Activated CD8-positive, alpha-beta memory T cell treated with anti-CD3 and anti-CD28 coated beads for 48 hours (primary cell): ENCODE results near the gene ALS2.
"Not testable (repeated sequence)": the region's sequence is repeated elsewhere in the genome, so short reads cannot be mapped to it uniquely, and the experiment has no call there.

Experiments used
- DNase-seq, 3 experiments: peaks; one replicate each; pipeline ENCODE4 v3.0.0-alpha.2; 2020; ENCODE audit warnings: low read depth in 2 of 3, low spot score in 2 of 3

ALS2 gene

DNA sequence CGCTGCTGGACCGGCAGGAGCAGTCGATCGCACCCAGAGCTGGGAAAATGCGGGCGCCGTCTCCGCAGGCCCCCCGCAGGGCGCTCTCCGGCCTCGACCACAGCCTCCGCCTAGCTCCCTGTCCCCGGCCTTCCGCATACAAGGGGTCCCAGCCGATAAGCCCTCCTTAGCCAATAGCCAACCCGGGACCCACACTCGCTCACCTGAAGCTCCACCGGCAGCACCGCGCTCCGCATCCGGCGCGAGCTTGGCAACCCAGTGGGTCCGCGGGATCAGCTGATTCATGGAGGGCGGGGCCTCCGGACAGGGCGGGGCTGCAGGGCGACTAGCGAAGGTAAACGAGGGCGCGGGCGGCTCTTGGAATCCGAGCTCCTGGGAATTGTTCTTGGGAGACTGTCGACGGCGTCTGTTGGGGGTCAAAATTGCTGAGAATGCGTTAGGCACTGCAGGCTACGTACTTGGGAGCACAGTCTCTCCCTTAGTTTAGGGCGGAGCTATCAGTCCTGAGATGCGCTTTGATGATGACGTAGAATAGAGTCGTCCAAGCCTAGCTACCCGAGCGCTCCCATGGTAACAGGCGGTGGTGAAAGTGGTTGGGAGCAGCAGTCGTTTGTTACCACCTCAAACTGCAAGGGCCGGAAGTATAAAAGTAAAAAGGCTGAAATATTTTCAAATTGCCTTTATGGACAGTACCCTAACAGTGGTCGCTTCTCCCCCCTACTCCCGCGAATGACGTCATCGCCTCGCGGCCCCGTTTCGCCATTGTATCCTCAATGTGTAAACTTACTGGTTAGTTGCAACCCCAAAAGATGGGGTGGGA lies at the start of gene ALS2:
TSS of gene ALS2 (minus strand) at position 260 of the 820 bp plus-strand sequence. CDS start 12,048 bp downstream, outside the sequence.
- peak; percentile 71 to 88 (median 77) for DNase-seq

- no peak for DNase-seq
These were observed 47.5 kb upstream of the ALS2 start for GRCh38 chr2:201828220-201828619.

DNA sequence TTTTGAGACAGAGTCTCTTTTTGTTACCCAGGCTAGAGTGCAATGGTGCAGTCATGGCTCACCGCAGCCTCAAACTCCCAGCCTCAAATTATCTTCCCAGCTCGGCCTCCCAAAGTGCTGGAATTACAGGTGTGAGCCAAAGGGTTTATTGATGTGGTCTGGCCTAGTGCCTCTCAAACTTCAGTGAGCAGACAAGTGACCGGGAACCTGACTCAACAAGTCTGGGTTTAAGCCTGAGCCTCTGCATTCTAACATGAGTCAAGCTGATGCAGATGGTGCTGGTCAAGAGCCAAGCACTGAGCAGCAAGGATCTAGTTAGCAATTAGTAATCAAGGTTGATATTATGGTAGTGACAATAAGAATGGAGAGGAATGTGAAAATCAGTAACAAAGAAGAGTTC lies 46.9 kb upstream of the ALS2 start:
- DNase-seq, result no peak

DNA sequence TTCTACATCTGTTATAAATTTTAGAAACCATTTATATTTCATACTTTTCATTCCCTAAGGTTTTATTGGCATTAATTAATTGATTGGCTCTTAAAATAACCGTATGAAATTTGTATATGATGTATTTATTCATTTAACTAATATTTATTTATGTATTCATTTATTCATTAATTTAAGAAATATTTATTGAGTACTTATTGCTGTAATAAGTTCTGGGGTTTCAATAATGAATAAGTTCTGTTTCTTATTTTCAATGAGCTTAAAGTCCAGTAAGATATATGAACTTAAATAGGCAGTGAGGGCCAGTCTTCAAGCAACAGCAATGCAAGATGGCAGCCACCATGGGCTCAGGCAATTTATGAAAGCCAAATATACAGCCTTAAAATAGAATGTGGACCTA lies 43.5 kb upstream of the ALS2 start:
- no peak for DNase-seq

DNA sequence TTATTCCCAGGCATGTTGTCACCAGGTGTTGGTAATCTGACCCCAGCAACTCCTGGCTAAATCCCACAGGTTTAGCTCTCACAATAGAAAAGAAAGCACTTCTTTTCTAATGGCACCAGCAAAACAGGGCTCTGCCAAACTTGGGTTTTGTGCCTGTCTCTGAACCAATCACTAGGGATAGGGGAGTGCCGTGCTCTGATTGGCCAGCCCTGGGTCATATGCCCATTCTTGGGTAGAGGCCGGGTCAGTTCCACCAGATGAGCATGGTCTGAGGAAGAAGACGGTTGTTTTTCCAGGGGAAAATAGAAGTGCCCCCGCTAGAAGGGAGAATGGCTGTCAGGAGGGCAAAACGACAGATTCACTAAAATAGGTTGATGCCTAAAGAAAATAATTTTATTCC lies 40.3 kb upstream of the ALS2 start:
- DNase-seq, result no peak

DNA sequence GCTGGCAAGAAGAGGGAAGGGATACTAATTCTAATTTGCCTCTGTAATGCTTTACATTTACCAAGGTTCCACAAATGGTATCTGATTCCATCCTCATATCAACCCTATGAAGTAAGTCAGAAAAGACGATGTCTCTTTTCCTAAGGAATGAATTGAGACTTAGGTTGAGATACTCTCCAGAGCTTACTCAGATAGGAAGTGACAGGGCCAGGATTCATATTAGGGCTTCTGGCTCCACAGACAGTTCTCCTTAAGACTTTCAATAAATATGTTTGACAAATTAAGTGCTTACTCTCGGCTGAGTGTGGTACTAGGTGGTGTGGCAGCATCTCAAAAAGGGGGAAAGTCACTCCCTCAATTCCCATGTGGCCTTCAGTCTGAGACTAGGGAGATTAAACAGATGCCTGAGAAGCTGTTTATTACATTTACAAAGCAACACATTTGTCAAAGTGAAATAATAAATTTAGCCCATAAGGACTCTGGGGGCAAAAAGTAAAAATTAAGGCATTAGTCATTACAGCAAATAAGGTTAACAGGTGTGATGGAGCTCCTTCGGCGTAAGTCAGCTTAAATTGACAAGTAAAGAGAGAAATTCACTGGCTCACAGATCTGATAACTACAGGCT lies 39.8 kb upstream of the ALS2 start:
- DNase-seq, result no peak

GRCh38 chr2:201816657-201817575 lies 36.2 kb upstream of the ALS2 start:
- no peak for DNase-seq

DNA sequence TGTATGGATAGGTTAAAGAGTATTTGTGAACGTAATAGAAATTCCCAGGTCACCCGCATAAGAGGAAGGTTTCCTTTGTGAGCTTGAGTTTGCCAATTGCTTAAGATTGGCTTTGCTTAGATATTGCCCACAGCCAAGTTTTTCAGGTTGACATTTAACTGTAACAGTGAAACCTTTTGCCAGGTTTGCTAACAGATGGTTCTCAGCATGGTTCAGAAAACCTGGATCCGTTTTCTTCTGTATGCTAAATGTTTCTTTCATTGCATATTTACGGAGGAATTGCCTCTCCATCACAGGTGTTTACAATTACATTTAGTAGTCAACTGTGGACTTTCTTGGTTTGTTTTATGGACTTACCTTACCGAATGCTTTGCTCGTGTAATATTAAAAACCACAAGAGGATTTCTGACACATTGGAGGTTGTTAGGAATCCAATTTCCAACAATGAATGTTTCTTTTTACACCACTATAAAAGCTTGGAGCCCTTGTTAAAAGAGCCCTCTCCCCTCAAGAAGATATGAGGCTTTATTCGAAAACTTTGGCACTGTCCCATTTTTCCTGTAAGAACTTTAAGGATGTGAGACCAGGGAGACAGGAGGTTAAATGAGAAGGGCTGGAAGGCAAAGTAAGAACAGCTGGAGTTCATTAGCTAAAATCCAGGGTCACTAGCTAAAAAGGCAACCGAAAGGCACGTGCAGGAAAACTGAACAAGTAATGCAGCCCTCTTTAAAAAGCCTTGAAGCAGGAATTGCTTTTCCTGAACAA lies 33.4 kb upstream of the ALS2 start:
- no peak for DNase-seq

- DNase-seq, result not testable (repeated sequence)
These were observed 29.9 kb upstream of the ALS2 start for GRCh38 chr2:201810604-201811003.

DNA sequence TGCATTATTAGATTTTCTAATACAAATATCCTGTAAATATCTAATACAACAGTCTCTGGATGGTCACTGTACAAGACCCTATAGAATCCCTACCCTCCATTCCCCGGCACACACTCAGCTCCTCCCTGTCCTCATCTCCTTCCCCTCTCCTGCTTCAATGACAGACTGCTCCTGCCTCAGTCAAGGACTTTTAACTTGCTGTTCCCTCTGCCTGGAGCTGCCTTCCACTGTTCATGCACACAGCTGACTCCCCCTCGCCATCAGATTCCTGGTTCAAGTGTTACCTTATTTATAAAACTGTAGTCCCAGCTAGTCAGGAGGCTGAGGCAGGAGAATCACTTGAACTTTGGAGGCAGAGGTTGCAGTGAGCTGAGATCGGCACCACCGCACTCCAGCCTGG lies 28.9 kb upstream of the ALS2 start:
- DNase-seq, result no peak

DNA sequence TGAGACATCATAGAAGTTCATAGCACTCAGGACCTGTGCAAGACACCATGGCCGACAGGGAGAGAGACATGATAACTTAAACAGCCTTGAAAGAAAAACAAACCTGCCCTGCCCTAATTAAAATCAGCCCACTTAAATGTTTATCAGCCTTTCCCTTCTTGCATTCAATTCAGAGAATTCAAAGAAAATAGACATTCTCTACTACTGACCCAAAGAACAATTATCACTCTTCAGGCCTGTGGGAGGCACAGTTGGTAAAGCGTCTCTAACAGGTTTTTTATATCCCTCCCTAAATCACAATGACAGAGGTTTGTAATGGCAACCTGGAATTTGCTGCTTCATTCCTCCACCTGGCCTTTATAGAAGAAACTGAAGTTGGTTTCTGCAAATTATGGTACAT lies 27.3 kb upstream of the ALS2 start:
- DNase-seq, result no peak

DNA sequence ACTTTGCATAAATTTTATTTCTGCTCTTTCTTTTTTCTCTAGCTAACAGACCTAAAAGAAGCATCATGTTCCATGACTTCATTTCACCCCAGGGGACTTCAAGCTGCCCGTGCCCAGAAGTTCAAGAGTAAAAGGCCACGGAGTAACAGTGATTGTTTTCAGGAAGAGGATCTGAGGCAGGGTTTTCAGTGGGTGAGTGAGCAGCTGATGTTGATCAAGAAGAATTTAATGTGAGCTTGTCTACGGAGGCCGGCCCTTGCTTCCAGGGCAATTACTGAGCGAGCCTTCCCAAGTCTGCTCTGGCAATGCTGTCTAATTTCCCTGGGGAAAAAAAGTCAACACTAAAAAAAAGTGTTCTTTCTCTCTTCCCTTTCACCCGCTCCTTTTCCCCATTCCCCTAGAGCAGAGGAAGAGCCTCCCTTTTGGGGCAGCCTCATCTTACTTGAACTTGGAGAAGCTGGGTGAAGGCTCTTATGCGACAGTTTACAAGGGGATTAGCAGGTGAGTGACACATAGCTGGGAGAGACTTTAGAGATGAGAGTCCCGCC lies 26.8 kb upstream of the ALS2 start:
- DNase-seq, result no peak

DNA sequence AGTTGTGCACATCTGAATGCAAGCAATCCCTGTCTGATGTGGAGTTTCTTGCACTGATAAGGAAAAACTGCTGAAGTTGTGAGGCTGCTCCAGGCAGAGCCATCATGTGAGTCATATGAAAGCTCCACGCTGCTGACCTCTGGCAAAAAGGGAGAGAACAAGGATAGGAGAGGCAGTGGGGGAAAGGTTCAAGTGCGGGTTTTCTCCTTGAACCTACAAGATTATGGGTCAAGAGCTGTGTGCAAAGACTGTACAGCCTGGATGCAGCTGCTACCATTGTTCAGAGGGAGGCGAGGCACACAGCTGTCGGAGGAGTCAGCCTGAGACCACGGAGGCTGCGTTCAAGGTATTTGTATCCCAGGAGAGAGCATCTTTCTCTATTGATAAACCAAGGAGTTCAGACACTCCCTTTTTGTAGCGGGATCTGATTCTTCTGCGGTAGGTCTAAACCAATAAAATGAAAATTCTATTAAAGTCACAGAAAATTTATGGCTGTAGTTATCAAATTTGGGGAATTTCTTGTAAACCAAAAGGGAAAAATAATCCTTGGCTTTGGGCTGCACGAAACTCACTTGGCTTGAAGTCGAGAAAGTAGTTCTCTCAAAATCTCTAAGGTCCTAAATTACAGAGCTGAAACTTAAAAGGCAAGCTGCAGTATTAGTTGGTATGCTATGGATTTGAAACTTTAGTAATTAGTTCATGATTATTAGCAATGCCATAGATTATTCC lies 25.9 kb upstream of the ALS2 start, which contains the start of gene CDK15:
TSS of gene CDK15 (plus strand) at position 96 of the 729 bp plus-strand sequence. CDS start at position 224, 128 bp downstream.
- DNase-seq, result no peak

DNA sequence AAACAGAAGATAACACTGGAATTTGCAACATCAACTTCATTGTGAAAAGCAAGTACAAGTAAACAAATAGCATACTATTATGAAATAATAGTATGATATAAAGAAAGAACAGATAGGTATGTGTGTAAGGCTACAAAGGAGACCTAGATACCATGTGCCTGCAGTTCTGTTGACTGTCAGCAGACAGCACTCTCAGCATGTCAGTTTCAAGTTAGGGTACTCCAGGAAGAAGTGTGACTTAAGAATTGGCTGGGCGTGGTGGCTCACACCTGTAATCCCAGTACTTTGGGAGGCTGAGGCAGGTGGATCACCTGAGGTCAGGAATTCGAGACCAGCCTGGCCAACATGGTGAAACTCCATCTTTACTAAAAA lies 18.2 kb upstream of the ALS2 start:
- not testable (repeated sequence) for DNase-seq

- no peak for DNase-seq
These were observed 17.6 kb upstream of the ALS2 start for GRCh38 chr2:201798252-201798913.

GRCh38 chr2:201797175-201797840 lies 16.6 kb upstream of the ALS2 start:
- DNase-seq, result no peak

DNA sequence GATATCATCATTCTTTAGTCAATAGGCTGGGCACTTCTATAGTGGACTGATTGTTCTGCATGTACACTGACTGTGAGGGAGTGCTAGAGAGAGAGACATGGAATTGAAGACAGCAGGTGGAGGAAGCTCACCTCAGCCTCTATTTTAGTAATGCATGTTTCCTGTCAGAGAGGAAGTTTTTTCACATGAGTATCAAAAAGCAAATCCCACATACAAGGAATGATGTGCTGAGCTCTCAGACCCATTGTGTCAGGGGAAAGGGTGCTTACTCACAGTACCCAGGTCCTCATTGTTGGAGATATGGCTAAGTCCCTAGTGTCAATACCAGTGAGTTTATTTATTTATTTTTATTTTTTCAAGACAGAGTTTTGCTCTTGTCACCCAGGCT lies 15.7 kb upstream of the ALS2 start:
- DNase-seq, result no peak

- no peak for DNase-seq
These were observed 15.1 kb upstream of the ALS2 start for GRCh38 chr2:201795607-201796477.
